HG02884 (cell line): ENCODE data around the gene TRIM72.
"Not testable (repeated sequence)": the region's sequence is repeated elsewhere in the genome, so short reads cannot be mapped to it uniquely, and the experiment has no call there.

Experiments
- ATAC-seq: cut with Tn5 transposase; IDR thresholded peaks from one replicate; pipeline ENCODE4 v1.9.1; 2021; ENCODE audit warnings: mild to moderate bottlenecking, moderate library complexity; ENCODE audit not compliant: unreplicated experiment

The TRIM72 gene

GRCh38 chr16:31213877-31214707 lies at the start of gene TRIM72:
TSS of gene TRIM72 (plus strand) at chr16:31214119. CDS start at chr16:31214739, 620 bp downstream.
- no peak for ATAC-seq

- ATAC-seq: no peak
These were observed 46.6 kb upstream of the TRIM72 start for GRCh38 chr16:31167315-31167714.

- no peak for ATAC-seq
These were observed 45.1 kb upstream of the TRIM72 start for GRCh38 chr16:31168848-31169247.

- ATAC-seq: not testable (repeated sequence)
These were observed 43.9 kb upstream of the TRIM72 start for GRCh38 chr16:31170048-31170447.

GRCh38 chr16:31177136-31177535 lies 36.8 kb upstream of the TRIM72 start:
- no peak for ATAC-seq

GRCh38 chr16:31179219-31179746 lies 34.6 kb upstream of the TRIM72 start:
- no peak for ATAC-seq

GRCh38 chr16:31179747-31180459 lies 34.0 kb upstream of the TRIM72 start, which contains the start of gene FUS:
TSS of gene FUS (plus strand) at chr16:31180139. CDS start at chr16:31180215, 76 bp downstream.
- peak; percentile 42 for ATAC-seq

GRCh38 chr16:31181102-31181830 lies 32.7 kb upstream of the TRIM72 start:
- no peak for ATAC-seq

GRCh38 chr16:31182391-31182790 lies 31.5 kb upstream of the TRIM72 start:
- no peak for ATAC-seq

- ATAC-seq: no peak
These were observed 30.2 kb upstream of the TRIM72 start for GRCh38 chr16:31183432-31184428.

GRCh38 chr16:31184888-31185287 lies 29.0 kb upstream of the TRIM72 start:
- no peak for ATAC-seq

- no peak for ATAC-seq
These were observed 28.6 kb upstream of the TRIM72 start for GRCh38 chr16:31185339-31185738.

GRCh38 chr16:31186176-31186575 lies 27.7 kb upstream of the TRIM72 start:
- ATAC-seq: no peak

- ATAC-seq: no peak
These were observed 26.8 kb upstream of the TRIM72 start for GRCh38 chr16:31186930-31187807.

GRCh38 chr16:31187808-31188189 lies 26.1 kb upstream of the TRIM72 start:
- no peak for ATAC-seq

GRCh38 chr16:31188450-31189411 lies 25.2 kb upstream of the TRIM72 start:
- no peak for ATAC-seq

GRCh38 chr16:31189412-31189778 lies 24.5 kb upstream of the TRIM72 start:
- ATAC-seq: no peak

- no peak for ATAC-seq
These were observed 23.9 kb upstream of the TRIM72 start for GRCh38 chr16:31190061-31190460.
